B cell (primary cell): ENCODE results near the gene RBMXL3.
"Not testable (repeated sequence)": the region's sequence is repeated elsewhere in the genome, so short reads cannot be mapped to it uniquely, and the experiment has no call there.

Experiments used
- CTCF ChIP-seq: fragments of 200-600 bp; IDR thresholded peaks from one replicate; pipeline ENCODE4 v1.8.0; 2022; ENCODE audit warnings: antibody characterized with exemption, mild to moderate bottlenecking
- EZH2 ChIP-seq: IDR thresholded peaks from 2 replicates; pipeline ENCODE4 v1.6.1; 2012; ENCODE audit warnings: borderline replicate concordance, low read depth, mild to moderate bottlenecking, moderate library complexity, low read length; ENCODE audit not compliant: insufficient read depth, poor library complexity, severe bottlenecking

- not testable (repeated sequence) for TF ChIP-seq EZH2, CTCF
These were observed 28.1 kb downstream of the RBMXL3 start for GRCh38 chrX:115217346-115217745.
